ENCODE measurements around the gene COL28A1.
"Not testable (repeated sequence)": the region's sequence is repeated elsewhere in the genome, so short reads cannot be mapped to it uniquely, and the experiment has no call there.

COL28A1 gene

GRCh38 chr7:7481802-7482201 lies 53.9 kb downstream of the COL28A1 start:
- no peaks in the 10 kb centered on the region for H3K9me3 ChIP-seq
- no peaks in the 10 kb centered on the region for H3K36me3 ChIP-seq
- no peak for TF ChIP-seq CTCF (IDR thresholded peaks at IDR 0.05)
- peaks cover 0 to 5% of the 10 kb centered on the region in 2 experiments for H3K4me1 ChIP-seq (ENCODE audit: control insufficient read depth in 1 of 2, insufficient read depth in 1 of 2, low read depth in 1 of 2, low read length in 1 of 2)
- H3K27ac ChIP-seq: no peak overlapping the region
- H3K4me3 ChIP-seq (ENCODE audit: low read depth in 1 of 2, low read length in 1 of 2): no peak overlapping the region
- no peaks in the 10 kb centered on the region for H3K27me3 ChIP-seq

GRCh38 chr7:7479275-7479805 lies 56.3 kb downstream of the COL28A1 start:
- no peak overlapping the region for H3K4me3 ChIP-seq (ENCODE audit: low read depth in 1 of 2, low read length in 1 of 2)
- no peak overlapping the region for H3K27ac ChIP-seq
- H3K27me3 ChIP-seq: no peaks in the 10 kb centered on the region
- TF ChIP-seq CTCF (IDR thresholded peaks at IDR 0.05): no peak
- peaks cover 8 to 14% of the 10 kb centered on the region in 2 experiments for H3K4me1 ChIP-seq (ENCODE audit: control insufficient read depth in 1 of 2, insufficient read depth in 1 of 2, low read depth in 1 of 2, low read length in 1 of 2)
- no peaks in the 10 kb centered on the region for H3K9me3 ChIP-seq
- H3K36me3 ChIP-seq: no peaks in the 10 kb centered on the region

- H3K27me3 ChIP-seq: no peaks in the 10 kb centered on the region
- no peak overlapping the region for H3K27ac ChIP-seq
- no peak overlapping the region for H3K4me3 ChIP-seq (ENCODE audit: low read depth in 1 of 2, low read length in 1 of 2)
- TF ChIP-seq CTCF (IDR thresholded peaks at IDR 0.05): no peak
- H3K4me1 ChIP-seq (ENCODE audit: control insufficient read depth in 1 of 2, insufficient read depth in 1 of 2, low read depth in 1 of 2, low read length in 1 of 2): peaks cover 8 to 14% of the 10 kb centered on the region in 2 experiments
- H3K9me3 ChIP-seq: no peaks in the 10 kb centered on the region
- no peaks in the 10 kb centered on the region for H3K36me3 ChIP-seq
Observed at GRCh38 chr7:7478569-7478968, 57.1 kb downstream of the COL28A1 start.

GRCh38 chr7:7477641-7478040 lies 58.0 kb downstream of the COL28A1 start:
- H3K27me3 ChIP-seq; H3K4me3 ChIP-seq (ENCODE audit: low read depth in 1 of 2, low read length in 1 of 2); H3K27ac ChIP-seq; H3K9me3 ChIP-seq; H3K36me3 ChIP-seq: not testable (repeated sequence)
- H3K4me1 ChIP-seq (ENCODE audit: control insufficient read depth in 1 of 2, insufficient read depth in 1 of 2, low read depth in 1 of 2, low read length in 1 of 2): peaks cover 8 to 14% of the 10 kb centered on the region in 2 experiments

GRCh38 chr7:7476381-7476780 lies 59.3 kb downstream of the COL28A1 start:
- Histone ChIP-seq H3K36me3 (no peaks in the 10 kb centered on the region), H3K4me3 (ENCODE audit: low read depth in 1 of 2, low read length in 1 of 2) (no peak overlapping the region), H3K9me3 (no peaks in the 10 kb centered on the region), H3K27ac (no peak overlapping the region), H3K4me1 (ENCODE audit: control insufficient read depth in 1 of 2, insufficient read depth in 1 of 2, low read depth in 1 of 2, low read length in 1 of 2) (peaks cover 8 to 14% of the 10 kb centered on the region in 2 experiments), H3K27me3 (no peaks in the 10 kb centered on the region)
- TF ChIP-seq CTCF (IDR thresholded peaks at IDR 0.05): no peak

- no peak for TF ChIP-seq CTCF (IDR thresholded peaks at IDR 0.05)
- Histone ChIP-seq H3K4me1 (ENCODE audit: control insufficient read depth in 1 of 2, insufficient read depth in 1 of 2, low read depth in 1 of 2, low read length in 1 of 2) (peaks cover 8 to 14% of the 10 kb centered on the region in 2 experiments), H3K9me3 (no peaks in the 10 kb centered on the region), H3K27me3 (no peaks in the 10 kb centered on the region), H3K27ac (no peak overlapping the region), H3K36me3 (no peaks in the 10 kb centered on the region), H3K4me3 (ENCODE audit: low read depth in 1 of 2, low read length in 1 of 2) (no peak overlapping the region)
Observed at GRCh38 chr7:7475601-7476000, 60.1 kb downstream of the COL28A1 start.

All from neutrophil (primary cell).